Measurements from ENCODE around the gene MRPL9. TPM values are rescaled to one million over a fixed set of nuclear protein-coding genes. Genes with fewer than 3 reads are reported as not detected.

Gene MRPL9
- polyA plus RNA-seq (ENCODE audit: insufficient read length in 4 of 4) = 100 to 1,000 TPM; 114 to 130 (median 121) TPM

GRCh38 chr1:151762941-151763921 is at the start of gene MRPL9:
MRPL9 (minus strand) TSS chr1:151763496; CDS start chr1:151763479, 17 bp downstream.
- peak; percentile 59 to 69 (median 64) for DNase-seq (ENCODE audit: low read depth in 4 of 4, low spot score in 3 of 4)

- DNase-seq (ENCODE audit: low read depth in 4 of 4, low spot score in 3 of 4) = no peak
These were observed 47.9 kb upstream of the MRPL9 start for GRCh38 chr1:151811181-151811580.

- no peak for DNase-seq (ENCODE audit: low read depth in 4 of 4, low spot score in 3 of 4)
These were observed 46.8 kb upstream of the MRPL9 start for GRCh38 chr1:151809985-151810556.

GRCh38 chr1:151809290-151809984 is 46.1 kb upstream of the MRPL9 start:
- DNase-seq (ENCODE audit: low read depth in 4 of 4, low spot score in 3 of 4) = no peak

- DNase-seq (ENCODE audit: low read depth in 4 of 4, low spot score in 3 of 4) = no peak
These were observed 44.5 kb upstream of the MRPL9 start for GRCh38 chr1:151807766-151808165.

- DNase-seq (ENCODE audit: low read depth in 4 of 4, low spot score in 3 of 4) = no peak
These were observed 43.8 kb upstream of the MRPL9 start for GRCh38 chr1:151807131-151807530.

GRCh38 chr1:151806170-151806569 is 42.9 kb upstream of the MRPL9 start:
- no peak for DNase-seq (ENCODE audit: low read depth in 4 of 4, low spot score in 3 of 4)

- DNase-seq (ENCODE audit: low read depth in 4 of 4, low spot score in 3 of 4) = no peak
These were observed 41.9 kb upstream of the MRPL9 start, which contains the start of gene LINGO4 for GRCh38 chr1:151805066-151805820. LINGO4 (minus strand) TSS chr1:151805419; CDS start chr1:151802704, 2,715 bp downstream.

GRCh38 chr1:151803915-151804314 is 40.6 kb upstream of the MRPL9 start:
- DNase-seq (ENCODE audit: low read depth in 4 of 4, low spot score in 3 of 4) = no peak

- no peak for DNase-seq (ENCODE audit: low read depth in 4 of 4, low spot score in 3 of 4)
These were observed 39.9 kb upstream of the MRPL9 start for GRCh38 chr1:151803164-151803563.

- no peak for DNase-seq (ENCODE audit: low read depth in 4 of 4, low spot score in 3 of 4)
These were observed 39.1 kb upstream of the MRPL9 start for GRCh38 chr1:151802372-151802771.

GRCh38 chr1:151801846-151802245 is 38.5 kb upstream of the MRPL9 start:
- no peak for DNase-seq (ENCODE audit: low read depth in 4 of 4, low spot score in 3 of 4)

GRCh38 chr1:151801310-151801820 is 38.1 kb upstream of the MRPL9 start:
- no peak for DNase-seq (ENCODE audit: low read depth in 4 of 4, low spot score in 3 of 4)

- no peak for DNase-seq (ENCODE audit: low read depth in 4 of 4, low spot score in 3 of 4)
These were observed 37.5 kb upstream of the MRPL9 start for GRCh38 chr1:151800830-151801229.

GRCh38 chr1:151799179-151800022 is 36.1 kb upstream of the MRPL9 start:
- no peak for DNase-seq (ENCODE audit: low read depth in 4 of 4, low spot score in 3 of 4)

- no peak for DNase-seq (ENCODE audit: low read depth in 4 of 4, low spot score in 3 of 4)
These were observed 35.3 kb upstream of the MRPL9 start for GRCh38 chr1:151798571-151798970.

GRCh38 chr1:151790940-151791651 is 27.8 kb upstream of the MRPL9 start:
- no peak for DNase-seq (ENCODE audit: low read depth in 4 of 4, low spot score in 3 of 4)
